Kidney epithelial cell (primary cell): ENCODE data around the gene ZNF804B. TPM values are rescaled to one million over a fixed set of nuclear protein-coding genes. Genes with fewer than 3 reads are reported as not detected.
A peak's percentile ranks its signal among the peaks of the same experiment; 100 is the strongest.

Experiments used
- DNase-seq: peaks from one replicate; pipeline ENCODE4 v3.0.0-alpha.2; 2010; ENCODE audit warnings: low read depth
- H3K27me3 ChIP-seq: 2 replicates; pipeline ENCODE4 v1.6.0; 2011; ENCODE audit warnings: low read length; ENCODE audit not compliant: control insufficient read depth, insufficient read depth
- H3K36me3 ChIP-seq: 2 replicates; pipeline ENCODE4 v1.5.1; 2011; ENCODE audit warnings: low read length; ENCODE audit not compliant: control insufficient read depth, insufficient read depth
- H3K4me3 ChIP-seq: 2 replicates; pipeline ENCODE4 v1.5.1; 2011; ENCODE audit warnings: low read depth, mild to moderate bottlenecking, control low read depth, low read length
- total RNA-seq: library from RNA; depleted of rRNA; stranded (reverse); fragments of >200 nt; gene quantifications from 2 replicates; pipeline ENCODE4 v1.2.3, GENCODE V29; 2015
- TF ChIP-seq, protein P1 (sequence below): IDR thresholded peaks from 2 replicates; pipeline ENCODE4 v1.5.1; 2011; ENCODE audit warnings: mild to moderate bottlenecking, moderate library complexity, low read length, control low read depth, inconsistent platforms; ENCODE audit not compliant: insufficient read depth, poor library complexity, severe bottlenecking

The ZNF804B gene
- total RNA-seq, 1 donor from 2014 or later, result not detected

- Histone ChIP-seq H3K4me3 (no peak overlapping the region), H3K27me3 (no peaks in the 10 kb centered on the region), H3K36me3 (no peaks in the 10 kb centered on the region)
- TF ChIP-seq, protein P1, sequence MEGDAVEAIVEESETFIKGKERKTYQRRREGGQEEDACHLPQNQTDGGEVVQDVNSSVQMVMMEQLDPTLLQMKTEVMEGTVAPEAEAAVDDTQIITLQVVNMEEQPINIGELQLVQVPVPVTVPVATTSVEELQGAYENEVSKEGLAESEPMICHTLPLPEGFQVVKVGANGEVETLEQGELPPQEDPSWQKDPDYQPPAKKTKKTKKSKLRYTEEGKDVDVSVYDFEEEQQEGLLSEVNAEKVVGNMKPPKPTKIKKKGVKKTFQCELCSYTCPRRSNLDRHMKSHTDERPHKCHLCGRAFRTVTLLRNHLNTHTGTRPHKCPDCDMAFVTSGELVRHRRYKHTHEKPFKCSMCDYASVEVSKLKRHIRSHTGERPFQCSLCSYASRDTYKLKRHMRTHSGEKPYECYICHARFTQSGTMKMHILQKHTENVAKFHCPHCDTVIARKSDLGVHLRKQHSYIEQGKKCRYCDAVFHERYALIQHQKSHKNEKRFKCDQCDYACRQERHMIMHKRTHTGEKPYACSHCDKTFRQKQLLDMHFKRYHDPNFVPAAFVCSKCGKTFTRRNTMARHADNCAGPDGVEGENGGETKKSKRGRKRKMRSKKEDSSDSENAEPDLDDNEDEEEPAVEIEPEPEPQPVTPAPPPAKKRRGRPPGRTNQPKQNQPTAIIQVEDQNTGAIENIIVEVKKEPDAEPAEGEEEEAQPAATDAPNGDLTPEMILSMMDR, result no peak
- no peak for DNase-seq
Observed at GRCh38 chr7:88806280-88807037, 47.0 kb downstream of the ZNF804B start.

GRCh38 chr7:88818552-88818951, 59.1 kb downstream of the ZNF804B start:
- no peaks in the 10 kb centered on the region for H3K36me3 ChIP-seq
- DNase-seq, result no peak
- TF ChIP-seq, protein P1, result no peak
- H3K27me3 ChIP-seq, result no peaks in the 10 kb centered on the region
- H3K4me3 ChIP-seq, result no peak overlapping the region

DNA sequence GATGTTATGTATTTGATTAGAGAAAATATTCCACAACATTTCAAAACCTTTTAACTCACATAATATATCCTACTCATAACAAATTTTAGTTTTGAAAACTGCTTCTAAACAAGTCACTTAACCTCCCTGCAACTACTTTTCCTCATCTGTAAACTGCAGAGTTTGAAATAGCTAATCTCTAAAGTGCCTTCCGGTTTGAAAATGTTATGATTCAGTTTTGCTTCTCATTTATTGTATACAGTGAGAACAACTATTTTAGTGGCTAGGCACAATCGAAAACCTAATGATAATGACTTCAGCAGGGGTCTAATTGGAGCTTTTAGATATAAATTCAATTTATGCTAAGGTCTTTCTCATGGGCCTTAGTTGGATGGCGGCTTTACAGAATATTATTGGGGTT, 66.7 kb downstream of the ZNF804B start:
- TF ChIP-seq, protein P1, result no peak
- Histone ChIP-seq H3K36me3 (no peaks in the 10 kb centered on the region), H3K27me3 (no peaks in the 10 kb centered on the region), H3K4me3 (no peak overlapping the region)
- DNase-seq, result no peak

- Histone ChIP-seq H3K36me3 (no peaks in the 10 kb centered on the region), H3K27me3 (no peaks in the 10 kb centered on the region), H3K4me3 (no peak overlapping the region)
- TF ChIP-seq, protein P1, result peak; percentile 63
- peak; percentile 4 for DNase-seq
Observed at GRCh38 chr7:88835147-88835728, 75.7 kb downstream of the ZNF804B start.

GRCh38 chr7:88842201-88842600, 82.7 kb downstream of the ZNF804B start:
- Histone ChIP-seq H3K36me3 (no peaks in the 10 kb centered on the region), H3K4me3 (no peak overlapping the region), H3K27me3 (no peaks in the 10 kb centered on the region)
- TF ChIP-seq, protein P1, result no peak
- no peak for DNase-seq
